AG04449 (cell line): ENCODE results near the gene CACNA1G.

Experiments
- CTCF ChIA-PET: fragments of 350-600 bp; formaldehyde crosslinking; extraction: SDS; loops from one replicate; lab custom pipeline; 2021; ENCODE audit warnings: antibody characterized with exemption; lab: Yijun Ruan, JAX
- POLR2A ChIA-PET: fragments of 400-600, 350-600 bp; formaldehyde crosslinking; extraction: SDS; loops from one replicate; lab custom pipeline; 2020; ENCODE audit warnings: antibody characterized with exemption, inconsistent platforms; lab: Yijun Ruan, JAX
- DNase-seq: peaks from one replicate; pipeline ENCODE4 v3.0.0-alpha.2; 2010; ENCODE audit warnings: low read depth, low spot score
- H3K4me3 ChIP-seq: 2 replicates; pipeline ENCODE4 v1.5.1; 2011; ENCODE audit warnings: low read depth, mild to moderate bottlenecking, control low read depth, low read length
- TF ChIP-seq, protein P1 (sequence below): IDR thresholded peaks from one replicate; pipeline ENCODE4 v1.5.1; 2011; ENCODE audit warnings: mild to moderate bottlenecking, moderate library complexity, low read length, control low read depth, inconsistent platforms; ENCODE audit not compliant: insufficient read depth; ENCODE audit errors: missing control alignments

CACNA1G gene

DNA sequence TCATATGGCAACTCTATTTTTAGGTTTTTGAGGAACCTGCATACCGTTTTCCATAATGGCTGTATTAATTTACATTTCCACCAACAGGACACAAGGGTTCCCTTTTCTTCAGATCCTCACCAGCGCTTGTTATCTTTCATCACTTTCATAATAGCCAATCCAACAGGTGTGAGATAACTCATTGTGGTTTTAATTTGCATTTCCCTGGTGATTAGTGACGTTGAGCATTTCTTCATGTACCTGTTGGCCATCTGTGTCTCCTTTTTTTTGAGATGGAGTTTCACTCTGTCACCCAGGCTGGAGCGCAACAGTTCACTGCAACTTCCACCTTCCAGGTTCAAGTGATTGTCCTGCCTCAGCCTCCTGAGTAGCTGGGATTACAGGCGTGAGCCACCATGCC is 38.0 kb downstream of the CACNA1G start:
- CTCF ChIA-PET: interaction anchor here (0.8 to 1.5 kb wide), 3 partner anchors 8 to 28 kb away, joined by 3 to 4 read pairs (median 3); no protein-coding TSS in a partner anchor
- no peak overlapping the region for H3K4me3 ChIP-seq
- TF ChIP-seq, protein P1, sequence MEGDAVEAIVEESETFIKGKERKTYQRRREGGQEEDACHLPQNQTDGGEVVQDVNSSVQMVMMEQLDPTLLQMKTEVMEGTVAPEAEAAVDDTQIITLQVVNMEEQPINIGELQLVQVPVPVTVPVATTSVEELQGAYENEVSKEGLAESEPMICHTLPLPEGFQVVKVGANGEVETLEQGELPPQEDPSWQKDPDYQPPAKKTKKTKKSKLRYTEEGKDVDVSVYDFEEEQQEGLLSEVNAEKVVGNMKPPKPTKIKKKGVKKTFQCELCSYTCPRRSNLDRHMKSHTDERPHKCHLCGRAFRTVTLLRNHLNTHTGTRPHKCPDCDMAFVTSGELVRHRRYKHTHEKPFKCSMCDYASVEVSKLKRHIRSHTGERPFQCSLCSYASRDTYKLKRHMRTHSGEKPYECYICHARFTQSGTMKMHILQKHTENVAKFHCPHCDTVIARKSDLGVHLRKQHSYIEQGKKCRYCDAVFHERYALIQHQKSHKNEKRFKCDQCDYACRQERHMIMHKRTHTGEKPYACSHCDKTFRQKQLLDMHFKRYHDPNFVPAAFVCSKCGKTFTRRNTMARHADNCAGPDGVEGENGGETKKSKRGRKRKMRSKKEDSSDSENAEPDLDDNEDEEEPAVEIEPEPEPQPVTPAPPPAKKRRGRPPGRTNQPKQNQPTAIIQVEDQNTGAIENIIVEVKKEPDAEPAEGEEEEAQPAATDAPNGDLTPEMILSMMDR: no peak
- POLR2A ChIA-PET: no interaction called here
- no peak for DNase-seq

DNA sequence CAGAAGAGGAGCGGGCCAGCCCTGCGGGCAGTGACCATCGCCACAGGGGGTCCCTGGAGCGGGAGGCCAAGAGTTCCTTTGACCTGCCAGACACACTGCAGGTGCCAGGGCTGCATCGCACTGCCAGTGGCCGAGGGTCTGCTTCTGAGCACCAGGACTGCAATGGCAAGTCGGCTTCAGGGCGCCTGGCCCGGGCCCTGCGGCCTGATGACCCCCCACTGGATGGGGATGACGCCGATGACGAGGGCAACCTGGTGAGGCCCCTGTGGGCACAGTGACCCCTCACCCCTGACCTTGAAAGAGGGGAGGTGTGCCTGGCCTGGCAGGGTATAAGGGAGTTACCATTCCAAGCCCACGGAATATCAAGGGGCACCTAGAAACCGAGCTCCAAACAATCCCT is 39.1 kb downstream of the CACNA1G start:
- ChIA-PET CTCF (interaction anchor here (0.8 to 1.5 kb wide), 2 partner anchors 10 to 22 kb away, joined by 3 to 4 read pairs; no protein-coding TSS in a partner anchor), POLR2A (no interaction called here)
- H3K4me3 ChIP-seq: no peak overlapping the region
- TF ChIP-seq, protein P1: no peak
- DNase-seq: no peak

- no peak overlapping the region for H3K4me3 ChIP-seq
- POLR2A ChIA-PET: no interaction called here
- TF ChIP-seq, protein P1: no peak
- CTCF ChIA-PET: no interaction called here
- no peak for DNase-seq
Measured at GRCh38 chr17:50601823-50602375, 41.4 kb downstream of the CACNA1G start.

- no peak for DNase-seq
- H3K4me3 ChIP-seq: no peak overlapping the region
- TF ChIP-seq, protein P1: no peak
- ChIA-PET POLR2A (no interaction called here), CTCF (no interaction called here)
Measured at GRCh38 chr17:50602836-50603235, 42.3 kb downstream of the CACNA1G start.

DNA sequence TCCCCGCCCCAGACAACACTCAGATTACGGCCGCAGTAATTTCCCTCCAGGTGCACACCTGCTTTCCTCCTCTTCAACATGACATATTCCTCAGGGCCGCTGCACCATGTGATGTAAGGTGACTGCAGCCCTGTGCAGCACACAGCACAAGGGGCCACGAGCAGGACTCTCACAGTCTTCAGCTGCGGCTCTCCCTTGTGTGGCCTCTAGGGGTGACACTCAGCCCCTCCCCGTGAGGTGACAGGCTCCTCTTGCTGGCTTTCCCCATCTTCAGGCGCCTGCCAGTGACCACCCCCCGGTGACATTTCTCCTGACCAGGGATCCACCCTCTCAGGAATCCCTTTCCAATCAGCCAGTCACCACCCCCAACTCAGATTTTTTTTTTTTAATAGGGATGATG is 42.8 kb downstream of the CACNA1G start:
- H3K4me3 ChIP-seq: no peak overlapping the region
- TF ChIP-seq, protein P1: peak; percentile 9
- POLR2A ChIA-PET: no interaction called here
- CTCF ChIA-PET: interaction anchor here (1.1 kb wide), 1 partner anchor 9 kb away, joined by 3 read pairs; no protein-coding TSS in a partner anchor
- DNase-seq: no peak

GRCh38 chr17:50604513-50604912 is 44.0 kb downstream of the CACNA1G start:
- POLR2A ChIA-PET: no interaction called here
- no peak for DNase-seq
- TF ChIP-seq, protein P1: no peak
- CTCF ChIA-PET: interaction anchor here (0.6 to 1.2 kb wide), 6 partner anchors 10 to 90 kb away, joined by 3 to 4 read pairs (median 4); no protein-coding TSS in a partner anchor
- H3K4me3 ChIP-seq: no peak overlapping the region
